ENCODE data around the gene LYRM4.

The LYRM4 gene

GRCh38 chr6:5089481-5090438 lies 171.0 kb downstream of the LYRM4 start:
- H3K4me3 ChIP-seq (ENCODE audit: low read length): no peak overlapping the region
- no peak for DNase-seq (ENCODE audit: low read depth)
- TF ChIP-seq, protein P1, sequence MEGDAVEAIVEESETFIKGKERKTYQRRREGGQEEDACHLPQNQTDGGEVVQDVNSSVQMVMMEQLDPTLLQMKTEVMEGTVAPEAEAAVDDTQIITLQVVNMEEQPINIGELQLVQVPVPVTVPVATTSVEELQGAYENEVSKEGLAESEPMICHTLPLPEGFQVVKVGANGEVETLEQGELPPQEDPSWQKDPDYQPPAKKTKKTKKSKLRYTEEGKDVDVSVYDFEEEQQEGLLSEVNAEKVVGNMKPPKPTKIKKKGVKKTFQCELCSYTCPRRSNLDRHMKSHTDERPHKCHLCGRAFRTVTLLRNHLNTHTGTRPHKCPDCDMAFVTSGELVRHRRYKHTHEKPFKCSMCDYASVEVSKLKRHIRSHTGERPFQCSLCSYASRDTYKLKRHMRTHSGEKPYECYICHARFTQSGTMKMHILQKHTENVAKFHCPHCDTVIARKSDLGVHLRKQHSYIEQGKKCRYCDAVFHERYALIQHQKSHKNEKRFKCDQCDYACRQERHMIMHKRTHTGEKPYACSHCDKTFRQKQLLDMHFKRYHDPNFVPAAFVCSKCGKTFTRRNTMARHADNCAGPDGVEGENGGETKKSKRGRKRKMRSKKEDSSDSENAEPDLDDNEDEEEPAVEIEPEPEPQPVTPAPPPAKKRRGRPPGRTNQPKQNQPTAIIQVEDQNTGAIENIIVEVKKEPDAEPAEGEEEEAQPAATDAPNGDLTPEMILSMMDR (conservative IDR thresholded peaks at IDR 0.05; ENCODE audit: low read length): no peak

DNA sequence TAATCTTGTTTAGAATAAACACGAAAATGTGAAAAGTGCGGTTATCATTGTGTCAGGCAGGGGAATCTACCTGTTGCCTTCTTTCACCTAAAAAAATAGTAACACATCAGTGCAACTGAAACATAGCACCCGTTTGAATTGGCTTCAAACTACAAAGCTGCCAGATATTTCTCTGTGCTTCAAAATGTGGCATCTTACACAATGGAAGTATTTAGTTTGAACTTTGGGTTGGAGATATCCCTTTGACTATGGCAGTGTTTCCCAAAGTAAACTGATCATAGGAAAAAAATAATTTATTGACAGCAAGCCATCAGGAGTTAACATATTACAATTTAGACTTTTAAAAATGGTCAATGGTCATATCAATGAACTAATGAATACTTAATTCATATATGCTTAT lies 172.0 kb downstream of the LYRM4 start:
- no peak overlapping the region for H3K4me3 ChIP-seq (ENCODE audit: low read length)
- no peak for DNase-seq (ENCODE audit: low read depth)
- TF ChIP-seq, protein P1 (conservative IDR thresholded peaks at IDR 0.05; ENCODE audit: low read length): no peak

DNA sequence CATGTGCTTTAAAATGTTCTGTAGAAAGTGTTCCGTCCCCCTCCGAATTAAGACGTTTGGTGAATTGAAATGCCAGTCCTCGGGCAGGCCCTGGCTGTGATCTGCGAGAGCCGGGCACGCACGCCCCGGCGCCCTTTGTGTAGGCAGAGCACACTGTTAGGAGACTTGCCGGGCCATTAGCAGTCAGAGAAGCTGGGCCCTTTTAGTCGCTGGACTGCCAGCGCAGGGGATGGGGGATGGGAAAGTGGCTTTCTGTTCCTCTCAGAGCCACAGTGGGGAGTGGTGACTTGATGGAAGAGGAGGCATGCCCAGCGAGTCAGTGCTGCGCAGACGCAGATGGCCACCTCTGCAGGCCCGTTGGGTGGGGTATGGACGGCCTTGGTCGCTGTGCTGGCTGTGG lies 173.4 kb downstream of the LYRM4 start:
- TF ChIP-seq, protein P1 (conservative IDR thresholded peaks at IDR 0.05; ENCODE audit: low read length): no peak
- H3K4me3 ChIP-seq (ENCODE audit: low read length): no peak overlapping the region
- DNase-seq (ENCODE audit: low read depth): no peak

DNA sequence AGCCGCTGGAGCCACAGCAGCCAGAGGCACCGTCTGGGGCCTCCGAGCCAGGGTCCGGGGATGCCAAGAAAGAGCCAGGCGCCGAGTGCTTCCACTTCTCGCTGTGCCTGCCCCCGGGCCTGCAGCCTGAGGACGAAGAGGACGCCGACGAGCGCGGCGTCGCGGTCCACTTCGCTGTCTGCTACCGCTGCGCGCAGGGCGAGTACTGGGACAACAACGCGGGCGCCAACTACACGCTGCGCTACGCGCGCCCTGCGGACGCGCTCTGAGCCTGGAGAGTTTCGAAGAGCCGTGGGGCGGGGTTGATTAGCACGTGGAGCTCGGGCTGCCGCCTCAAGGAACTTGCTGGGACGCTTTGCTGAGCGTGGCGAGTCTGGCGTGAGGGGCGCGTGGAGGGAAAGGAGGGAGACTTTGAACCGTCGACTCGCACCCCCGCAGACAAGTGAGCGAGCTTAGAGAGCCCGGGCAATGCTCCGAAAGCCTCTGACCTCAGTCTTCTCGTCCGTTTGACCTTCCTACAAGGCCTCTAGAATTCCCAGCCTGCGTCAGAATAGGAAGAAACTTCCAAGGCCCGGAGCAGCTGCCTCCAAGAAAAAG lies 174.4 kb downstream of the LYRM4 start:
- DNase-seq (ENCODE audit: low read depth): no peak
- no peak overlapping the region for H3K4me3 ChIP-seq (ENCODE audit: low read length)
- TF ChIP-seq, protein P1 (conservative IDR thresholded peaks at IDR 0.05; ENCODE audit: low read length): no peak

GRCh38 chr6:5085648-5086293 lies 175.0 kb downstream of the LYRM4 start:
- TF ChIP-seq, protein P1 (conservative IDR thresholded peaks at IDR 0.05; ENCODE audit: low read length): no peak
- peak overlapping the region; percentile 62 for H3K4me3 ChIP-seq (ENCODE audit: low read length)
- DNase-seq (ENCODE audit: low read depth): peak; percentile 36

GRCh38 chr6:5084781-5085647 lies 175.7 kb downstream of the LYRM4 start, which contains the start of gene PPP1R3G:
Gene PPP1R3G, plus strand, starts transcription at chr6:5085341. Its CDS starts 145 bp downstream, at chr6:5085486.
- H3K4me3 ChIP-seq (ENCODE audit: low read length): peak within 1 kb of the TSS; percentile 62
- TF ChIP-seq, protein P1 (conservative IDR thresholded peaks at IDR 0.05; ENCODE audit: low read length): no peak
- peak; percentile 68 for DNase-seq (ENCODE audit: low read depth)

All from AG10803 (cell line).